Muscle of back (tissue), 11 donors: Measurements from ENCODE around the gene ATP5MC2. TPM values are rescaled to one million over a fixed set of nuclear protein-coding genes. Genes with fewer than 3 reads are reported as not detected.
"Not testable (repeated sequence)": the region's sequence is repeated elsewhere in the genome, so short reads cannot be mapped to it uniquely, and the experiment has no call there.

Experiments
- DNase-seq, 3 donors: peaks; one replicate each; pipeline versions ENCODE4 v3.0.0 to v3.0.0-alpha.2; 2013
- polyA plus RNA-seq, 10 donors: library from polyadenylated mRNA; unstranded; fragments of 120-200 nt; gene quantifications; one replicate each; pipeline ENCODE4 v1.2.1, GENCODE V29; 2013; ENCODE audit not compliant: insufficient read length in 10 of 10

The ATP5MC2 gene
- polyA plus RNA-seq, 10 donors: 605 to 778 (median 729) TPM

DNA sequence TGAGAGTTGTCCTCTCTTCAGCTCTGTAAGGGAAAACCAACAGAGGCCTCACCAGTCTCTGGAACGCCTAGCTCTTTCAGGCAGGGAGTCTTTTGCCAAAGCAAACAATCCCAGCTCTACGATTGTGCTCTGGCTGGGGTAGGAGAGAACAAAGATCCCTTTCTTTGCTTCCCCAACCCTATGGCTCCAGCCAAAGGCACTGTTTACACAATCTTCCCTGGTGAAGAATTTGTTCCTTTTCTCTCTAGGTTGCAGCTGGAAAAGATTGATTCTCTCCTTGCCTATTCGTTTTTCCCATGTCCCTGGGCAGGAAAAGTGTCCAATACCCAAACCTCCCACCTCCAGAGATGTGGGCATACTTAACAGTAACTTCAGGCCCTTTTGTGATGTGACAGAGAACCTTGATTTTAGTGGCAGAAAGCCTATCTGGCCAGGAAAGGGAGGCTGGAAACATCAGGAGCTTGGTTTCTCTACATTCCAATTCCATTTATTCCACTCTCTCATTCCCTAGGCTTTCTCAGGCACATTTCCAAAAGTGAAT lies 16.8 kb downstream of the ATP5MC2 start:
- DNase-seq: peak; percentile 49 to 85 (median 67)

DNA sequence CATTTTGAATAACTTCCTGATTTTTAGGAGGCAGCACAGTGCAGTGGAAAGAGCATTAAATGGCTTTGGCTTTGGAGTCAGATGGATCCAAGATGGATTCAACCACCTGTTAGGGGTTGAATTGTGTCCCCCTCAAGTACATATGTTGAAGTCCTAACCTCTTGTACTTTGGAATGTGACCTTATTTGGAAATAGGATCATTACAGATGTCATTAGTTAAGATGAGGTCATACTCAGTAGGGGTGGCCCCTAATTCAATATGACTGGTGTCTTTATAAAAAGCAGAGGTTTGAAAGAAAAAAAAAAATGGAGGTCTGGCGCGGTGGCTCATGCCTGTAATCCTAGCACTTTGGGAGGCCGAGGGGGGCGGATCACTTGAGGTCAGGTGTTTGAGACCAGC lies 18.8 kb downstream of the ATP5MC2 start:
- DNase-seq: no peak

DNA sequence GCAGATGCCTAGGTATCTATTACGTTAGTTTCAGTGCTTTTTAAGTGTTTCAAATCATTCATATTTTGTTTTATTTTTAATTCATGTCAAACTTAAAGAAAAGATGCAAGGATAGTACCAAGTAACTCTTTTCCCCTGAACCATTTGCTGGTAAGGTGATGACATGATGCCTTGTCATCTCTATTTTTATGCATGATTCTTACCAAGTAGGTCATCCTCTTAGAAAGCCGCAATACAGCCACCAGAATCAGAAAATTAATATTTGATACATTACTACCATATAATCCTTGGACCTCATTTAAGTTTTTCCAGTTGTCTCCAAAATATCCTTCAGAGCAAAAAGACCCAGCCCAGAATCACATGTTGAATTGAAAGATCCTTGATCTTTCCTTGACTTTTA lies 22.3 kb downstream of the ATP5MC2 start:
- DNase-seq: no peak

DNA sequence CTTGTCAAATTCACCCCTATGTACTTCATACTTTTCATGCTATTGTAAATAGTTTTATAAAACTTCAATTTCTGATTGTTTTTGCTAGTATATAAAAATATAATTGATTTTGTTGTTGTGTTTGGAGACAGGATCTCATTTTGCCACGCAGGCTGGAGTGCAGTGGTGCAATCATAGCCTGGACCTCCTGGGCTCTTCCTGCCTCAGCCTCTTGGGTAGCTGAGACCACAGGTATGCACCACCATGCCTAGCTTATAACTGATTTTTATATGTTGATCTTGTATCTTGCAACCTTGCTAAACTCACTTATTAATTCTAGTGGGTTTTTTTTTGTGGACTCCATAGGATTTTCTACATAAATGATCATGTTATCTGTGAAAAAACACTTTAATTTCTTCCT lies 23.5 kb downstream of the ATP5MC2 start:
- DNase-seq: no peak

DNA sequence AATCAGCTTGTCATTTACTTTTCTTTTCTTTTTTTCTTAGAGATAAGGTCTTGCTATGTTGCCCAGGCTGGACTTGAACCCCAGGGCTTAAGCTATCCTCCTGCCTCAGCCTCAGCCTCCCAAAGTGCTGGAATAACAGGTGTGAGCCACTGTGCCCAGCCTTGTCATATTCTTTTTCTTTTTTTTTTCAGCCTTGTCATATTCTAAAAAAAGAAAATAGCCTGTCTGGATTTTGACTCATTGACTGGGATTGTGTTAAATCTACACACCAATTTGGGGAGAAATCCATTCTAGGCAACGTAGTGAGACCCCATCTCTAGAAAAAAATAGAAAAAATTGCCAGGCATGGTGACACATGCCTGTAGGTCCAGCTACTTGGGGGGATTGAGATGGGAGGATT lies 24.1 kb downstream of the ATP5MC2 start:
- DNase-seq: no peak

DNA sequence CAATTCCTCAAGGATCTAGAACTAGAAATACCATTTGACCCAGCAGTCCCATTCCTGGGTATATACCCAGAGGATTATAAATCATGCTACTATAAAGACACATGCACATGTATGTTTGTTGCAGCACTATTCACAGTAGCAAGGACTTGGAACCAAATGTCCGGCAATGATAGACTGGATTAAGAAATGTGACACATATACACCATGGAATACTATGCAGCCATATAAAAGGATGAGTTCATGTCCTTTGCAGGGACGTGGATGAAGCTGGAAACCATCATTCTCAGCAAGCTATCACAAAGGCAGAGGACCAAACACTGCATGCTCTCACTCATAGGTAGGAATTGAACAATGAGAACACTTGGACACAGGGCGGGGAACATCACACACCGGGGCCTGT lies 29.6 kb downstream of the ATP5MC2 start:
- not testable (repeated sequence) for DNase-seq

DNA sequence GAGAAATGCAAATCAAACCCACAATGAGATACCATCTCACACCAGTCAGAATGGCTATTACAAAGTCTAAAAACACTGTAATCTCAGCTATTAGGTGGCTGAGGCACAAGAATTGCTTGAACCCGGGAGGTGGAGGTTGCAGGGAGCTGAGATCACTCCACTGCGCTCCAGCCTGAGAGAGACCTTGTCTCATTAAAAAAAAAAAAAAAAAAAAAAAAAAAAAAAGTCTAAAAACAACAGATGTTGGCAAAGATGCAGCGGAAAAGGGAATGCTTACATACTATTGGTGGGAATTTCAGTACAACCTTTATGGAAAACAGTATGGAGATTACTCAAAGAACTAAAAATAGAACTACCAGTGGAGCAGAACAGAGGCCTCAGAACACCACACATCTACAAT lies 30.7 kb downstream of the ATP5MC2 start:
- DNase-seq: no peak

DNA sequence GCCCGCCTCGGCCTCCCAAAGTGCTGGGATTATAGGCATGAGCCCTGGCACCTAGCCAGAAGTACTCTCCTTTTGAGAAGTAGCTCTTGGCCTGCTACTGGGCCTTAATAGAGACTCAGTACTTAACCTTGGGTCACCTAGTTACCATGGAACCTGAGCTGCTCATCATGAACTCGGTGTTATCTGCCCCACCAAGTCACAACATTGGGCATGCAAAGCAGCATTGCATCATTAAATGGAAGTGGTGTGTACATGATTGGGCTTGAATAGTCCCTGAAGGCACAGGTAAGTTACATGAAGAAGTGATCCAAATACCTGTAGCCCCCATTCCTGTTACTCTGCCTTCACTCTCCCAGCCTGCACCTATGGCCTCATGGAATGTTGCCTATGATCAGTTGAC lies 31.8 kb downstream of the ATP5MC2 start:
- no peak for DNase-seq

DNA sequence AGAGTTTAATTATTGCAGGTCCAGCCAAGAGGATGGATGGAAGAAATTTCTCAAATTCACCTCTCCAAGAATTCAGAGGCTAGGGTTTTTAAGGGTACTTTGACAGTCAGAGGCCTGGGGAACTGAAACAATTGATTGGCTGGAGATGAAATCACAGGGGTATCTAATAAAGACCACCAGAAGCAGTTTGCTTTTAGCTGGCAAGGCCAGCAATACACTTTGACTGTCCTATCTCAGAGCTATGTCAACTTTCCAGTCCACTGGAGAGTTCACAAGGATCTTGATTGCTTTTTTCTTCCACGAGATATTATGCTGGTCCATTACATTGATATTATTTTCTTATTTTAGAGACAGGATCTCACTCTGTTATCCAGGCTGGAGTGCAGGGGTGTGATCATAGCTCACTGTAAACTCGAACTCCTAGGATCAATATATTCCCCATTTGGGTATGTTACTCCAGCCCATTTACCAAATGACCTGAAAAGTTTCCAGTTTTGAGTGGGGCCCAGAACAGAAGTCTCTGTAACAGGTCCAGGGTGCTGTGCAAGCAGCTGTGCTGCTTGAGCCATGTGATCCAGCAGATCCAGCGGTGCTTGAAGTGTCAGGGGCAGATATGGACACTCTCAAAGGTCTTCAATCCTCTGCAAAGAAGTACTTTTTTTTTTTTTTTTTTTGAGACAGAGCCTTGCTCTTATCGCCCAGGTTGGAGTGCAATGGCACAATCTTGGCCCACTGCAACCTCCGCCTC lies 32.5 kb downstream of the ATP5MC2 start:
- peak in 1 of 3 donors; percentile 47 for DNase-seq

DNA sequence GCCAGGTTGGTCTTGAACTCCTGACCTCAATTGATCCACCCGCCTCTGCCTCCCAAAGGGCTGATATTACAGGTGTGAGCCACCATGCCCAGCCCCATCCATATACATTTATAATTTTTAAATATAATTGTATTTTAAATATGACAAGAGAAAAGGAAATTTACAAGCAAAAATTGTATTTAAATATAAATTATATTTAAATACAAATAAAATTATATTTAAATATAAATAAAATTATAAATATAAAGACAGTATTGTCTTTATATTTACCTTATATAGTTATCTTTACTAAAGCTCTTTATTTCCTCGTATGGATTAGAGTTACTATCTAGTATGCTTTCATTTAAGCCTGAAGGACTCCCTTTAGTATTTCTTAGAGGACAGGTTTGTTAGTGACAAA lies 37.8 kb downstream of the ATP5MC2 start:
- DNase-seq: no peak

DNA sequence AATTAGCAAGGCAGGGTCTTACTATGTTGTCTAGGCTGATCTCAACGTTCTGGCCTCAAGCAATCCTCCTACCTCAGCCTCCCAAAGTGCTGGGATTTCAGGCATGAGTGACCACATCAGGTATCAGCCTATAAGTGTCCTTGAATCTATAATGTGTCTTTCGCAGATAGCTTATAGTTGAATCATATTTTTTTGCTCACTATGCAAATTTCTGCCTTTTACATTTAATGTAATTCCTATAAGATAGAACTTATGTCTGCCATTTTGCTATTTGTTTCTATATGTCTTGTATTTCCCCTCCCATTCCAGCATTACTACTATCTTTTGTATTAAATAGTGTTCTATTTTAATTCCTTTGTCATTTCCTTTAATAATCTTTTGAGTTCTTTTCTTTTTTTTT lies 39.2 kb downstream of the ATP5MC2 start:
- no peak for DNase-seq

DNA sequence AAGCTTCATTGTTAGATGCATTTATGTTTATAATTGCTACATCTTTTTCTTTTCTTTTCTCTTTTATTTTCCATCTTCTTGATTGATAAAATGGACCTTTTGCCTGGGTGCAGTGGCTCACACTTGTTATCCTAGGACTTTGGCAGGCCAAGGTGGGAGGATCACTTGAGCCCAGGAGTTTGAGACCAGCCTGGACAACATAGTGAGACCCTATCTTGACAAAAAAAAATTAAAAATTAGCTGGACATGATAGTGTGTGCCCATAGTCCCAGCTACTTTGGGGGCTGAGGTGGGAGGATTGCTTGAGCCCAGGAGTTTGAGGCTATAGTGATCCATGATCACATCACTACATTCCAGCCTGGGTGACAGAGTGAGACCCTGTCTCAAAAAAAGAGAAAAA lies 40.2 kb downstream of the ATP5MC2 start:
- DNase-seq: not testable (repeated sequence)

DNA sequence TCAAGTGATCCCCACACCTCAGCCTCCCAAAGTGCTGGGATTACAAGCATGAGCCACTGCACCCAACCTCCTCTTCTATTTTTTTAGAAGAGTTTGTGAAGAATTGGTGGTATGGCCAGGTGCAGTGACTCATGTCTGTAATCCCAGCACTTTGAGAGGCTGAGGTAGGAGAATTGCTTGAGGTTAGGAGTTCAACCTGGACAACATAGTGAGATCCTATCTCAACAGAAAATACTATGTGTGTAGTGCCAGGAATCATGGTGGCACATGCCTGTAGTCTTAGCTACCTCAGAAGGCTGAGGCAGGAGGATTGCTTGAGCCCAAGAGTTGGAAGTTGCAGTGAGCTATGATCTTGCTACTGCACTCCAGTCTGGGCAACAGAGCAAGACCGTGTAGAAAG lies 44.2 kb downstream of the ATP5MC2 start:
- no peak for DNase-seq

DNA sequence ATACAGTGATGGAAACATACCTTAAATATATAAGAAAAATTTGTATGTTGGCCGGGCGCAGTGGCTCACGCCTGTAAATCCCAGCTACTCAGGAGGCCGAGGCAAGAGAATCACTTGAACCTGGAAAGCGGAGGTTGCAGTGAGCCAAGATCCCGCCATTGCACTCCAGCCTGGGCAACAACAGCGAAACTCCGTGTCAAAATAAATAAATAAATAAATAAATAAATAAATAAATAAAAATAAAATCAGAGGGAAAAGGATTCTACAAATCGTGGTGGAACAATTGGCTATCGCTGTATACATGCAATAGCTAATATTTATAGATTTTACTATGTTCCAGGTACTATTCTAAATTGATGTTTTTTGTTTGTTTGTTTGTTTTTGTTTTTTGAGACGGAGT lies 48.0 kb downstream of the ATP5MC2 start:
- no peak for DNase-seq

DNA sequence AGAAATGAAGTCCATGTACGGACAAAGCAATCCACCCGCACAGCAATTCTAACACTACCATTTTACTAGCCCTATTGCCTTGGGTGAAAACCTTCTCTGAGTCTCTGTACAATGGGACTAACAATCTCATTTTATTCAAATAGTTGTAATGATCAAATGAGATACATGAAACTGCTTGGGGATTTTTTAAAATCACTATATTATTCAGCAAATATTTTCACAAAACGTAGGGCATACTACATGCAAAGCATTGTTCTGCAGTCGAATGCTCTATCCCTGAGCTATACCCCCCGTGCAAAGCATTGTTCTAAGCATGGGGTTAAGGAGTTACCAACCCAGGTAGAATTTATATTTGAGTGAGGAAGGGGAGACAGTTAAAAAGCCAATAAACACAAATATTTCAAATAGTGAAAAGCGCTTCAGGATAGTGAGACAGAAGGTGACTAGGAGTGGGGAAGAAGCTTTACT lies 49.1 kb downstream of the ATP5MC2 start:
- no peak for DNase-seq

DNA sequence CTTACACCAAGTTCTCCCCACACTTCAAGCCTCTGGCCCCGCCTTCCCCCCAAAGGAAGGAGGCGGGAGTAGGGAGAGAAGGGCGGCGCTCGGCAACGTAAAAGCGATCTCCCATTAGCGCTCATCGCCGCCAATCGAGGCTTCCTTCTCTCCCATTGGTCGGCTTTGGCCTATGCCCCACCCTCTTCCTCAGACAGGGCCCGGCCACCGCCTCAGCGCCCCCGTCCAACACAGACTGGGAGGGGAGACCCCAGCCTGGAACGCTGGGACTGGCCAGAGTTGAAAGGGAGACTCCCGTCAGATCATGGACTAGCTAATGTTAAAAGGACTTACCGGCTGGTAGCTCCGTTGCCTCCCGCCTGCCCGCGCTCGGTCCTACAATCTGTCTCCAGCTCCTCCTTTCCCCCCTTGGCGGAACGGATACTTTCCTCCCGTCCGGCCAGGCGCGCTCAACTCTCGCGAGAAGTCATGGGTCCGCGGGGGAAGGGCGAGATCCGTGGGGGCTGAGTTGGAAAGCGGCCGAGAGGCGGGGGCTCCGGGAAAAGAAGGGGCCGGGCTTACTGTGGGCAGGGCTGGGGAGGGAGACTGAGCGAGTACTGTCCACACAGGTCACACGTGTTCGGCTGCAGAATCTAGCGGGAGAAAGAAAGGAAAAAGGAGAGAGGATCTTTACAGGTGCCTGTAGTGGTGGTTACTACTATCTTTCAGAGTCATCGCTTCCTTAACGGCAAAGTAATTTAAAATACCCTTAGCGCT lies 49.8 kb downstream of the ATP5MC2 start, which contains the start of gene ATF7:
ATF7 (minus strand) TSS at position 437 of the 756 bp plus-strand sequence. CDS start 25,382 bp downstream, outside the sequence.
- peak; percentile 98 to 100 (median 98) for DNase-seq

DNA sequence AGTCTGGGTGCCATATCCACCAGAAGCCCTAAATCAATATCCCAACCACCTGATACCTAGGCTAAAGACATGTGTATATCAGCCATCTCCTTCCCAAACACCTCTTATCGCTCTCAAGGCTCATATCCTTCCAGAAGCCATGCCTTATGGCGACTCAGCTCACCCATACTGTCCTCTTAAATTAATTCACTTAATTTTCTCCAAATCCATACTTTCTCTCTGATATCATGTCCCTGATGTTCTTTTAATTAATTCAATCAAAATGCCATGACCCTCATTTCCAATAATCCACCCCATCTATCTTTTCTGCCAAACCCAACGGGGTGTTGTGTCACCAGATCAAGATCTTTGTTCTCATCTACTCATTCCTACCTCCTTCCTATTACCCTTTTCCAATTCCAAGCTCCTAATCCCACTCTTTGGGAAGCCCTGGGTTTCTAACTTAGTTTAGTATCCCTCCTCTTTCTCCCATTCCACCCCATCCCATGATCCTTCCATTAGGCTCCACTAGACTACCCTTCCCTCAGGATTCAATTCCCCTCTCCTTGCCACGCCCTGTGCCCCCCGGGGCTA lies 50.4 kb downstream of the ATP5MC2 start:
- DNase-seq: no peak

DNA sequence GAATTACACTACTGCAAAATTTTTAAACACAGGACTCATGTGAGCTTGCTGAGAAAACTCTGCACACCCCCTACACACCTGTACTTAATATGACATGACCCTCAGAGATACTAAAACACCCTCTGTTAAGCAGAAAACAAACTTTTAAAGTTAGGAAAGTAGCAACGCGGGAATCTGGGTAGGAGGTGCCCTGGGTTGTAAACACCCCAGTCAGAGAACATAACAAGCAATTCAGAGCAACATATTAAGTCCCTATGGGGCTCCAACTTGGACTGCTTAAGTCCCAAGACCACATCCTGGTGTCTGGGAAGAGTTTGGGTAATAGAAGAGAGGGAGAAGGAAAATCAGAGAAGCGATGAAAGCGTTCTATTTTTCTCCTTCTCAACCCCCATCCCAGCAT lies 50.9 kb downstream of the ATP5MC2 start:
- DNase-seq: peak in 1 of 3 donors; percentile 41

DNA sequence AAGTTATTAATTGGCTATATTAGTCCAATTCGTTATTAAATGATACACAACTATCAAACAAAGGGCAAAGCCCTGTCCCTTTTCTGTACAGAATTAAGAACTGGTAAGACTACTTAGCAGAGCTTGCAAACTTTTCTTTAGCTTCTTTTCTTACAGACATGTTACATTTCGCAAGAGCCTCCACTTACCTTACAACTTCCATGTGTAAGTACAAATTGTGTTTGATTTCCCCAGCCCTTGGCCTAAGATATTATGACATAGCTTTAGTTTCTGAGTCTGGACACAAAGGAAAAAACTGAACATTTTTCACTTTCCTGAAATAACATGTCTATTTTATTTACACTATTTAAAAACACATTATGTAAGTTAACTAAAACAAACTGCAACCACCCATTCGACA lies 51.4 kb downstream of the ATP5MC2 start:
- peak in 1 of 3 donors; percentile 37 for DNase-seq

DNA sequence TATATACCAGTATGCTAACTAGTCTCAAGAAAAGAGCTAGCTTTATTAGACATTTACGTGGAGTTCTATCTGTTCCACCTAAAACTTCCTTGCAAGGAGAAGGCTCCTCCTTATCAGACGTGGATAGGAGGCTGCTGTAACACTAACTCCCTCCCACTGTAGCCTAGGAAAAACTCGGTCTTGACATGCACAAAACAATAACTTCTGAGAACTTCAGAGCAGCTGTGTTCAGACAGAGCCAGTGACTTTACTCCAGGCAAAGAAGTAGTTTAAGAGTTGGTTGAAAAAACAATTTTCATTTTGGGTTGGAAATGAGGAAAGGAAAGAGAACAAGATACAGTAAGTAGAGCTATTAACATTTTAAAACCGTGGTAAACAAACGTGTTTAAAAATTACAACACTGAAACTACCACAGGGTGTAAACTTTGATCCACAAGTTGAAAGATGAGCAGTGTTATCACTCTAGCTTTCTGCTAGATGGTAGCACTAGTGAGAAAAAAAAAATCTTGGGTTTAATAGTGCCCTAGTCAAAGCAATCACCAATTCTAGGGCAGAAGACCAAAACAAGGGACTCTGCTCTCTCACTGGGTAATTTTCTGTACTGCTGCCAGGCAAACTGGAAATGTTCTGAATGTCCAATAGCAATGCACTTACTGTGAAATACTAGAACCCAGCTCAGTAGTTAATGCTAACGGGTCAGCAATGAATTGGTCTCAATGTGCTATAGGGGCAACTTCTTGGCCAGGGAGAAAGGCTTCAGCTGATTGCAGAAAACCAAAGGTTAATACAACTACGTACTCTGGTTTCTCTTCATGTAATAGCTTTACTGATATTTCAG lies 52.1 kb downstream of the ATP5MC2 start:
- peak; percentile 62 to 76 (median 63) for DNase-seq

DNA sequence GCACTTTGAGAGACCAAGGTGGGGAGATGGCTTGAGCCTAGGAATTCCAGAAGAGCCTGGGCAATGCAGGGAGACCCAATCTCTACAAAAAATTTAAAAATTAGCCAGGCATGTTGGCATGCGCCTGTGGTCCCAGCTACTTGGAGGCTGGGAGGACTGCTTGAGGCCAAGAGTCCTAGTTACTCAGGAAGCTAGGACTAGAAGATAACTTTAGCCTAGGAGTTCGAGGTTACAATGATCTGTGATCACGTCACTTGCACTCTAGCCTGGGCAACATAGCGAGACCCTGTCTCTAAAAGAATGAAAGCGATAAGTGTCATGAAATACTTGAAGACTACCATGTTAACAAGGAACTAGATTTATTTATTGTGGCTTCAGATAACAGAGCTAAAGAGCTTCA lies 53.2 kb downstream of the ATP5MC2 start:
- no peak for DNase-seq
